SH-SY5Y (cell line): ENCODE results near the gene C11orf86.

ENCODE experiments used
- GATA2 ChIP-seq: IDR thresholded peaks from 2 replicates; pipeline ENCODE4 v1.6.1; 2011; ENCODE audit warnings: mild to moderate bottlenecking, low read depth, low read length
- GATA3 ChIP-seq: IDR thresholded peaks from 2 replicates; pipeline ENCODE4 v1.6.1; 2011; ENCODE audit warnings: low read depth, mild to moderate bottlenecking, low read length, moderate library complexity

Gene C11orf86

DNA sequence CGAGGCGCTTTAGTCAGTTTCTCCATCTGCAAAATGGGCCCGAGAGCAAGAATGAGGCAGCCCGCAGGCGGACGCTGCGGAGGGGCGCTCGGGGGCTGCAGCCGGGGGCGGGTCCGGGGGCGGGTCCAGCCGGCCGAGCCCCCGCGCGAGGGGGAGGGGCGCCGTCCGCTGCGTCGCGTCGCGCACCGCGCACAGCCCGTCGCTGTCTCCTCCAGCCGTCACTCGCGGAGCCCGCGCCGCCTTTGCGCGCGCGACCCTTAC is 17.2 kb upstream of the C11orf86 start:
- no peak for TF ChIP-seq GATA2
- no peak for TF ChIP-seq GATA3

DNA sequence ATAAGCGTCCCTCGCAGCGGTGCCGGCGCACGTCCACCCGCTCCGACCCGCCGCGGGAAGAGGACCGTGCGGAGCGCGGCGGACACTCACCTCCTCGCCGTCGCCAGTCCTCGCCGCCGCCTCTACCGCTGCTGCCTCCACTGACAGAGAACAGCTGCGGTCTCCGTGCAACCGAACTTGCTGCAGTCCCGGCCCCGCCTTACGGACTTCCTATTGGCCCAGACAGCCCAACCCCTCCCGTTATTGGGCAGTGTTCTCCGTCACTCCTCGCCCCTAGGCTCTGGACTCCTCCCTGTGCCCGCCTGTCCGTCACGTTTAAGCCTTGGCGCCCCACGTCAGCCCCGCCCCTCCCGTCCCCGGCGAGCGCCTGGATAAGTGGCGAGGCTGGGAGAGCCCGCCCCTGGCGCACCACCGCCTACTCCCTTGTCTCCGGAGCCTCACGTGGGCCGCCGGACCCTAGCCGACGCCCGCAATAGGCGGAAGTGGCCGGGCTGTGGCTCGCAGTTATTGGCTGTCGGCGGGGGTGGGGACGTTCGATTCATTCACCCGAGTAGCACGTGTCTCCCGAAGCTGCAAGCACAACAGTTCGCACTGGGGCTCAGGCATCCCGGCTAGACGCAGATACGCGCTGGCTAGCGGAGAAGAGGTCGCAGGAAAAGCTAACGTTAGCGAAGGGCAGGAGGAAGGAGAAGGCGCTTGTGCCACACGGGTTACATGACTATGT is 16.7 kb upstream of the C11orf86 start, which contains the start of gene PC:
PC (minus strand) TSS at position 152 of the 724 bp plus-strand sequence. CDS start 86,224 bp downstream, outside the sequence.
- TF ChIP-seq GATA2: no peak
- TF ChIP-seq GATA3: no peak

DNA sequence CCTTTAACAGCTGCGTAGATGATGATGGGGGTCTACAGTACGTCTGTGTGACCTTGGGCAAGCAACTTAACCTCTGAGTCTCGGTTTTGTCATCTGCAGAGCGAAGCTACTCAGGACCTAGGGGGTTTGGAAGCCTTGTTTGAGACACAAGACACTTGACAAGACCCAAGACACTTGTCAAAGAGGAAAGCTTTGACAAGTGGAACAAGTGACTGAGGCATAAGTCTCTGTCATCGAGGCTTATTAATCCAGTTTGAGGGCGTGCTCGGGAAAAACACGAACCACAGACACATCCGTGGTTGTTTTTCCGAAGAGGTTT is 16.2 kb upstream of the C11orf86 start:
- TF ChIP-seq GATA3: no peak
- TF ChIP-seq GATA2: no peak

DNA sequence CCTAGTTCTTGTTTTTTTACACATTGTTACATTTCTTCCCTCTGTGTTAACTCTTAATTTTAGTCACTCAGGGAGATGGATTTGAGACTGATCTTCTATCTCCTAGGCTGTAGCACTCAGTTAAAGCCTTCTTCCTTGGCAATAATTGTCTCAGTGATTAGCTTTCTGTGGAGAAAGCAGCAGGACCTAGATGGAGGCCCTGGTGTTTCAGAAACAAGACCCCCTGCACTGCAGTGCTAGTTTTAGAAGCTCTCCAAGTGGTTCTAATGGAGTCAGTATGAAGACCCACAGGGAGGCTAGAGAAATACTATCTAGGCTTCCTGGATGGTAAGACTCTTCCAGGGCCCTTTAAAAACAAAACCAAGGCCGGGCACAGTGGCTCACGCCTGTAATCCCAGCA is 12.9 kb upstream of the C11orf86 start:
- TF ChIP-seq GATA2: no peak
- no peak for TF ChIP-seq GATA3

DNA sequence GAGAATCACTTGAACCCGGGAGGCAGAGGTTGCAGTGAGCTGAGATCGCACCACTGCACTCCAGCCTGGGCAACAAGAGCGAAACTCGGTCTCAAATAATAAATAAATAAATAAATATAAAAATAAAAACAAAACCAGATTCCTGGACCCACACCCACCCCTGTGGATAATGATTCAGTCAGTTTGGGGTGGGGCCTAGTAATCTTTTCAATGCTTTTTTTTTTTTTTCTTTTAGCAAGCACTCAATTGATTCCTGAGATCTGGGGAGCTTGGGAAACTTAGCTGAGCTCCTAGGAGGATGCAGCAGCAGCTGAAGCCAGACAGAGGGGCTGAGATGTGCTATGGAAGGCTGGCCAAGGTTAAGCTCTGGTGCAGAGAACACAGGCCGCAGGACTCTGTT is 12.3 kb upstream of the C11orf86 start:
- TF ChIP-seq GATA3 (no peak), GATA2 (no peak)

DNA sequence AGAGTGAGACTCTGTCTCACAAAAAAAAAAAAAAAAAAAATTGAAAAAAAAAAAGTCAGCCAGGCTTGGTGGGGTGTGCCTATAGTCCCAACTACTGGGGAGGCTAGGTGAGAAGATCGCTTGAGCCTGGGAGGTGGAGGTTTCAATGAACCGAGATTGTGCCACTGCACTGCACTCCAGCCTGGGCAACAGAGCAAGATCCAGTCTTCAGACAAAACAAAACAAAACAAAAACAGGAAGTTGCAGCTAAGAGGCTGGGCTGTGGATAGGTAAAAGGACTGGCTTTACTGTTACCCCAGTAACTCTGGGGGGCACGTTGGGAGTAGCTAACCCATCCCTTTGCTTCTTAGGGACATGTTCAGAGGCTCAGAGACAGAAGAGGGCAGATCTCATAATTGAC is 10.6 kb upstream of the C11orf86 start:
- TF ChIP-seq GATA3 (no peak), GATA2 (no peak)

DNA sequence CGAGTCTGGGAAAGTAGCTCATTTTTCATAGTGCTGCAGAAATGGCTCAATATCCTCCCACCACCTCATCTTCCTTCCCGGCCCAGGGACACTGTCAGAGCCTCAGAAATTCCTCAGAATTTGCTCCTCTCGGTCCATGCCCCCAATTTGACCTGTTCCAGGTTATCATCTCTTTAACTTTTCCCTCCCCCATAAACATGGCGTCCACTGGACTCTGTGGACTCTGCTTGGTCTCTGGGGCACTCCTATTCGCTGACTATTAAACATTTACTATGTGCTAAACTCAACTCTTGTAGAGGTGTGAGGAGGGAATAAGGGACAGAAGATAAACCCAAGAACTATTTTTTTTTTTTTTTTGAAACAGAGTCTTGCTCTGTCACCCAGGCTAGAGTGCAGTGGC is 8.8 kb upstream of the C11orf86 start:
- TF ChIP-seq GATA3 (no peak), GATA2 (no peak)

DNA sequence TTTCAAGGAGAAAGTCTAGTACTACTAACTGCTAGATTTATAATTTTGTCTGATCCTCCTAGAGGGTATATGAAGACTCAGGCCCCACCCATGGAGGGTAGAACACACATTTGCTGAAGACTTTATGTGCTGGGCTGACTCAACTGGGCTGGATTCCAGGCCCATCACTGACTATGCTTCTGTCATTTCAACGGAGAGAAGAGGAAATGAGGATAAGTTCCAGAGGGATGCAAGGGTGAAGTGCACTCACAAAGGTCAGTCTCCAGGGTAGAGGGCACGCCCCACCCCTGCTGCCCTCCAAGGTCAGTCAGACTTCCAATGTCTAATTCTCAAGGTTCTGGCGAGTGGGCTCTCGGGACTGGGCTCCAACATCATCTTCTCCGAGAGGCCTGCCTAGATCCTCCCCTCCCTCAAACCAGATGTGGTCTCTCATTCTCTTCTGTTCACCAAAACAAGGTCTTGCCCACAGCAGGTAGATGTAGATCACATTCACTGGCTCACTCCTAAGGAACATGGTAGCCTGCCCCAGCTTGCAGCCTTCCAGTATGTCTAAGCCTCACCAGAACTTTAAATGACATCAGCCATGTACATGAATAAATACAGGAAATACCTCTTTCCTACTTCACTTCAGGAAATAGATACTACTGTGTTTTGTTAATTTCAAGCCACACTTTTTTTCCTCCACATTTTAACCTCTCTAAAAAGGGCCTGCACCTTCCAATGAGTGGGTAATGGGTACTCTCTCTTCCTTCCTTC is 7.3 kb upstream of the C11orf86 start:
- TF ChIP-seq GATA2: no peak
- no peak for TF ChIP-seq GATA3

DNA sequence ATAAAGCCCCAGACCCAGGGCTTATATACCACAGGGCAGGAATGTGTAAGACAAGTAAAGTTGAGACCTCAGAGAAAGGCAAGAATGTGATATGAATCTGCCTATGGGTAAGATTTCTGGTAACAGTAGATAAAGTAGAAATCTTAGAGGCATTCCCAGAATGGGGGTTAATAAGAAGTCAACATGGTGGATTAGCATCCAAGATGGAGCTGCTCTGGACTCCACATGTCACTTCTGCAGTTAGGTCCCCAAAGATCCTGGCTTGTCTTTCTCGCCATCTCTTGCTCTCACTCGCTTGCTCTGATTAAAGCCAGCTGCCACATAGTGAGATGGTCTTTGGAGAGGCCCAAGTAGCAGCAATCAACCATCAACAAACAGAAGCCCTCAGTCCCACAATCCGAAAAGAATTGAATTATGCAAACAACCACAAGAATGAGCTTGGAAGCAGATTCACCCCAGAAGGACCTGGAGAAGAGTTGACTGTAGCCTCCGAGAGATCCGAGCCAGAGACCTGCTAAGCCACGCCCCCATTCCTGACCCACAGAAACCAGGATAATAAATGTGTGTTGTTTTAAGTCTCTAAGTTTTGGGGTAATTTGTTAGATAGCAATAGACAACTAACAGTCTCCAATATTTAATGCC is 5.4 kb upstream of the C11orf86 start:
- TF ChIP-seq GATA2 (no peak), GATA3 (no peak)

DNA sequence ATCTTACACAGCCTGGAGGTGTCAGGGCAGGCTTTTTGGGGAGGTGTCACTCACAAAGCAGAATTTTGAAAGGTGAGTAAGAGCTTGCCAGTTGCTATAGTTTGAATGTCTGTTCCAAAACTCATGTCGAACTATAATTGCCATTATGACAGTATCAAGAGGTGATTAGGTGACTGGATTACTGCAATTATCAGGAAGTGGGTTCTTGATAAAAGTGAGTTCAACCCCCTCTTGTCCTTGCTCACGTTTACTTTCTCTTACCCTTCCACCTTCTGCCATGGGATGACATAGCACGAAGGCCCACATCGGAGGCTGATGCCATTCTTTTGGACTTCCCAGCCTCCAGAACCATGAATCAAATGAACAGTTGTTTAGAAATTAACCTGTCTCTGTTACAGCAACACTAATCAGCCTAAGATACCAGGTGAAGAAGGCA is 4.7 kb upstream of the C11orf86 start:
- no peak for TF ChIP-seq GATA2
- TF ChIP-seq GATA3: no peak

DNA sequence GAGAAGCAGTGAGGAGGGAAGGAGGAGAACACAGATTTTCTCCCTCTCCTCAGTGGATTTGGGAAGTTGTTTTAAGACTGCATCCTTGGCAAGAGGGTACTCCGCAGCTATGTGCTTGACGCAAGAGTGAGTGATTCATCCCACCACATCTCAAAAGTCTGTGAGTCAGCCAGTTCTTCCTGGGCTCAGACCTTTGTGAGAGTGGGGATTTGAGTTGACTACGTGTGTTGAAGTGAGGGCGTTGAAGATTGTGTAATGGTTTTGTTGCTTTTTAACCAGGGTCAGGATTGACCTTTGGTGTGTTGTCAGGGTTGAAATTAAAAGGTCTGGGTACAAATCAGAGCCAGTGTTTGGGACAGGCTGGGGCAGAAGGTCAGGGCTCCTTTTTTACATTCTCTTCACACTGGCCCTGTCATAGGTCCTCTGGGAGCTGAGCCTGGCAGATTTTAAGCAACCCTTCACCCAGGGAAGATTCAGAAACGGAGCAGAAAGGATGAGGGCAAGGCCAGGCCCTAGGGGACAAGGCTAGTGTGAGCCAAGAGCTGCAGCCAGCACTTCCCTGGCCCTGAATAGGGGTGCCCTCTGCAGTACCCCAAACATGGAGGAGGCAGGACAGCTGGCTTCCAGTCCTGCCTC is 4.2 kb upstream of the C11orf86 start:
- no peak for TF ChIP-seq GATA2
- TF ChIP-seq GATA3: no peak

DNA sequence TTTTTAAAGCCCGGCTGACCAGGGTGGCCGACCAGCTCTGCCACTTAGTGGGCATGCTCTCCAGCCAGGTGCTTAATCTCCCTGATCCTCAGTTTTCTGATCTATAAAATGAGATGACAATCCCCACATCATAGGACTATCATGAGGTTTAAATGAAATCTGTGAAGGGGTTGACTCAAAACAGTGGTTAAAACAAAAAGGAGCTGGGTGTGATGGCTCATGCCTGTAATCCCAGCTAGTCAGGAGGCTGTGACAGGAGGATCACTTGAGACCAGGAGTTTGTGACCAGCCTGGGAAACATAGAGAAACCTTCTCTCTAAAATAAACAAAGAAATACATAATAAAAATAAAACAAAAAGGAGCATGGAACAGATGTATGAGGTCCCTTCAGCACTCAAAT is 3.6 kb upstream of the C11orf86 start:
- no peak for TF ChIP-seq GATA3
- no peak for TF ChIP-seq GATA2

DNA sequence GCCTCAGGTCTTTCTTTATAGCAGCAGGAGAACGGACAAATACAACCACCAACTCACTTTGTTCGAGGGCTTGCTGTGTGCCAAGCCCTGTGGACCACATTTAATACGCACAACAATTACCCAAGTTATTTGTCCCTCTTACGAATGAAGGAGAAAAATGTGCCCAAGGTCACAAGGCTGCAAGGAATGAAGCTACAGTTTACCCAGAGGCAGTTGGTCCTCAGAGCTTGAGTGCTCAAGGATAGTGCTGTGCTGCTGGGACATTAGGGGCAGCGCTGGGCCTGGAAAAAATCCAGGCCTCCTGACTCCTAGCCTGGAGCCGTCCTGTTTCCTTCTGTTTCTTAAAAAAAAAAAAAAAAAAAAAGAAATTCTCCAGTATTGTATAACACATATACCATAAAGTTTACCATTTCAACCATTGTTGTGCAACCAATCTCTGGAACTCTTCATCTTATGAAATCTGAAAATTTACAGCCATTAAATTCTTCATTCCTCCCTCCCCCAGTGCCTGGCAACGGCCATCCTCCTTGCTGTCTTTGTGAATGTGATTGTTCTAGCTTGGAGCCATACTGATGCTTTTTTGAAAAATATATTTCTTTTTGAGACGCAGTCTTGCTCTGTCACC is 1.0 kb upstream of the C11orf86 start:
- no peak for TF ChIP-seq GATA3
- TF ChIP-seq GATA2: no peak

DNA sequence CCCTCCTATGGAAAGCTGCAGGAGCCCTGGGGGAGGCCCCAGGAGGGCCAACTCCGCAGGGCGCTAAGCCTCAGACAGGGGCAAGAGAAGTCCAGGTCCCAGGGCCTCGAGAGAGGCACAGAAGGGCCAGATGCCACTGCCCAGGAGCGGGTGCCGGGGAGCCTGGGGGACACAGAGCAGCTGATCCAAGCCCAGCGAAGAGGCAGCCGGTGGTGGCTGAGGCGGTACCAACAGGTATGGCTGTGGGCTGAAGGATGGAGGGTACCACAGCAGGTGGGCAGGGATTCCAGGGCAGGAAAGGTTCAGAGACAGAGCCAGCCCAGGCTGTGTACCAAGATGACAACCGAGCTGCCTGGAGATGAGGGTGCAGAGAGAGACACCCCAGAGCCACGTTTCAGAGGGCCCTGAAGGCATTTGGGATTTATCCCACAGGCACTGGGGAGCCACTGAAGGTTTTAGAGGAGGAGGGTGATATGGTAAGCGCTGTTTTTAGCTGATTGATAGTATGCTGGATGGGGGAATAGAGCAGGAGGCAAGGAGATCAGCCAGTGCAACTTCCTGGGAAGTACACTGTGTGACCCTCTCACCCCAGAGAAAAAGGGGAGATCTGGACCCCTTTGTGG is 412 bp downstream of the C11orf86 start:
- no peak for TF ChIP-seq GATA3
- no peak for TF ChIP-seq GATA2

DNA sequence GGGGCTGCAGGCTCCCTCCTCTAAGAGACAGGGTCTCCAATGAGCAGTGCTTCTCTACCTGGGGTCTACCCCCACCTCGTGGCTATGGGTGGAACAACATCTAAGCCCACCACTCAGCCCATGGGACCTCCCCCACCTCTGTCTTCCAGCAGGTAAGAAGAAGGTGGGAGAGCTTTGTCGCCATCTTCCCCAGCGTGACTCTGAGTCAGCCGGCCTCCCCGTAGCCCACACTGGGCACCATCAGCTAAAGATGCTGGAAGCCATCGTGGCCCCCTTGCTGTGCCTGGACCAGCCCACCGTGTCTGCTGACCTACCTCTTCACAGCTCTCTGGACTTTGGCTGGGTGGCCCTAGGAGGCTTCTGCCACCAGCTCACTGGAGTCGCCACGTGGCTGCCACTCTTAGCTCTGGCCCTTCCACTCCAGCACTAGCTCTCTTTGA is 944 bp downstream of the C11orf86 start:
- TF ChIP-seq GATA2: no peak
- no peak for TF ChIP-seq GATA3

DNA sequence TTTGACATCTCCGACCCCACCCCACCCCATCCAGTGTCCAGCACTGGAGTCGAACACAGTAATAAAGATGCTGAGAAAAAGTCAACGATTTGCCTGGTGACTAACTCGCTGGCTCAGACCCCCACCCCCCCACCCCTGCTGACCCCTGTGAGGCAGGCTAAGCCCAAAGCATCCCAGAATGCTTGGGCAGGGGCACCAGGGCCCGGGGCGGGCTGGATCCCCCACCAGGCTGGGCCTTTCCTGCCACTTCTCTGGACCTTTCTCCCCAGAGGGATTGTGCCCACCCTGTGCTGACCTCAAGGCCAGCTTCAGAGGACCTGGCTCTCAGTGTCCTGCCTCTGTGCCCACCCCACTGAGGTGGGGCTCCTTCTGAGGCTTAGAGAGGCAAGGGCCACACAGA is 1.8 kb downstream of the C11orf86 start:
- no peak for TF ChIP-seq GATA2
- TF ChIP-seq GATA3: no peak
